GM10266 (cell line): Measurements from ENCODE around the gene RBFOX2.
"Not testable (repeated sequence)": the region's sequence is repeated elsewhere in the genome, so short reads cannot be mapped to it uniquely, and the experiment has no call there.

Source experiments
- DNase-seq: peaks from one replicate; pipeline ENCODE4 v3.0.0; 2012; ENCODE audit errors: extremely low spot score
- TF ChIP-seq, protein P1 (sequence below): IDR thresholded peaks from 2 replicates; pipeline ENCODE4 v1.5.1; 2012; ENCODE audit warnings: mild to moderate bottlenecking, low read depth; ENCODE audit not compliant: control insufficient read depth, insufficient read depth; ENCODE audit errors: missing control alignments

RBFOX2 gene

DNA sequence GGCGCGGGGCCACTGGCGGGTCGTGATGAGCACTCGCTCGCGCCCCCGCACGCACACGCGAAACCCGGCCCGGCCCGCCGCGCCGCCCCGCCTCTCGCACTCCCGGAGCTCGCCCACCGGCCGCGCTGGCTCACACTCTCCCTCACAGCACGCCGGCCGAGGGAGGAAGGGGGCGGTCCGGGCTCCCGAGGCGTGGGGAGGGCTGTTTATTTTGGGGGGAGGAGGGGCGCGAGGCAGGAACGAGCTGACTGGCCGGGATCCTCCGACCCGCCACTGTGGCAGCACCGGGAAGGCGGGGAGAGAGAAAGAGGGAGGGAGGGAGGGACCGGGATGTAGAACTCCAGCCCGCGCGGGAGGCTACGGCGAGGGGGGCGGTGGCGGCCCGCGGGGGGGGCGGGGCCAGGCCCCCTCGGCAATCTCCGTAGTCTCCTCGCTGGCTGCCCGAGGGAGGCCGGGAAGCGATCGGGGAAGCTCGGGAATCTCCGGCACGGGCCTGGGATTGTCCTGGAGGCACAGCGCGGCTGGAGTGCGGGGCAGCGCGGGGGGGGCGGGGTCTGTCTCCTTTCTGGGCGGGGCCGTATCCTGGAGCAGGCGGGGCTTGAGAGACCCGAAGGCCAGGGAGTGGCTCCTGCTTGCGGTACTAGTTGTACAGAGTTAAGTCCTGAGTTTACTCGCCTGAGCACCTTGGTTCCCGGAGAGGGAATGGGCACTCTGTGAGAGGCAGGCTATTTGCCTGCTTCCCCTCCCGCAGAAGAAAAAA, at the start of gene RBFOX2:
TSS of gene RBFOX2 (minus strand) at position 179 of the 760 bp plus-strand sequence. CDS start 399 bp downstream, outside the sequence.
- TF ChIP-seq, protein P1, sequence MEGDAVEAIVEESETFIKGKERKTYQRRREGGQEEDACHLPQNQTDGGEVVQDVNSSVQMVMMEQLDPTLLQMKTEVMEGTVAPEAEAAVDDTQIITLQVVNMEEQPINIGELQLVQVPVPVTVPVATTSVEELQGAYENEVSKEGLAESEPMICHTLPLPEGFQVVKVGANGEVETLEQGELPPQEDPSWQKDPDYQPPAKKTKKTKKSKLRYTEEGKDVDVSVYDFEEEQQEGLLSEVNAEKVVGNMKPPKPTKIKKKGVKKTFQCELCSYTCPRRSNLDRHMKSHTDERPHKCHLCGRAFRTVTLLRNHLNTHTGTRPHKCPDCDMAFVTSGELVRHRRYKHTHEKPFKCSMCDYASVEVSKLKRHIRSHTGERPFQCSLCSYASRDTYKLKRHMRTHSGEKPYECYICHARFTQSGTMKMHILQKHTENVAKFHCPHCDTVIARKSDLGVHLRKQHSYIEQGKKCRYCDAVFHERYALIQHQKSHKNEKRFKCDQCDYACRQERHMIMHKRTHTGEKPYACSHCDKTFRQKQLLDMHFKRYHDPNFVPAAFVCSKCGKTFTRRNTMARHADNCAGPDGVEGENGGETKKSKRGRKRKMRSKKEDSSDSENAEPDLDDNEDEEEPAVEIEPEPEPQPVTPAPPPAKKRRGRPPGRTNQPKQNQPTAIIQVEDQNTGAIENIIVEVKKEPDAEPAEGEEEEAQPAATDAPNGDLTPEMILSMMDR, result no peak
- DNase-seq, result peak; percentile 89

- no peak for DNase-seq
- TF ChIP-seq, protein P1, result no peak
Measured at GRCh38 chr22:36077271-36077670, 48.6 kb upstream of the RBFOX2 start.

DNA sequence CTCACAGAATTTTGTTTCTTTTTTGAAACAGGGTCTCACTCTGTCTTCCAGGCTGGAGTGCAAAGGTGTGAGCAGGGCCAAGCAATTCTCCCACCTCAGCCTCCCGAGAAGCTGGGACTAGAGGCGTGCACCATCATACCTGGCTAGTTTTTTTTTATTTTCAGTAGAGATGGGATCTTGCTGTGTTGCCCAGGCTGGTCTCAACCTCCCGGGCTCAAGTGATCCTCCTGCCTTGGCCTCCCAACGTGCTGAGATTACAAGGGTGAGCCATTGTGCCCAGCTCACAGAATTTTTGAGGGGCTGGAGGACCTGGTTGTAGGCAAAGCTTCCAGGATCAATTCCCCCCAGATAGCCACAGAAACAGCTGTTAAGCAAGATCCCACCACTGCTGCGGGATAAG, 47.1 kb upstream of the RBFOX2 start:
- no peak for DNase-seq
- TF ChIP-seq, protein P1, result no peak

- TF ChIP-seq, protein P1, result no peak
Measured at GRCh38 chr22:36075230-36075629, 46.6 kb upstream of the RBFOX2 start.

GRCh38 chr22:36073476-36073875, 44.9 kb upstream of the RBFOX2 start:
- TF ChIP-seq, protein P1, result no peak

More at GRCh38 chr22:36075230-36075629, 46.6 kb upstream of the RBFOX2 start:
- DNase-seq, result no peak

GRCh38 chr22:36070645-36071044, 42.0 kb upstream of the RBFOX2 start:
- not testable (repeated sequence) for DNase-seq

More at GRCh38 chr22:36073476-36073875, 44.9 kb upstream of the RBFOX2 start:
- no peak for DNase-seq

GRCh38 chr22:36069368-36069767, 40.7 kb upstream of the RBFOX2 start:
- DNase-seq, result no peak
- TF ChIP-seq, protein P1, result no peak
